Activated T-cell treated with anti-CD3 and anti-CD28 coated beads, Interleukin-2, amount 50 U/mL, for 24 hours (primary cell): ENCODE data around the gene MYOF.
A peak's percentile ranks its signal among the peaks of the same experiment; 100 is the strongest.

Experiments used
- DNase-seq: peaks from one replicate; pipeline ENCODE4 v3.0.0-alpha.2; 2020
- H3K27ac Mint-ChIP-seq: 2 replicates; pipeline ENCODE4 v1.8.0; 2020; ENCODE audit warnings: mild to moderate bottlenecking, mixed read lengths
- H3K27me3 Mint-ChIP-seq: 2 replicates; pipeline ENCODE4 v1.8.0; 2020; ENCODE audit warnings: mixed read lengths
- H3K36me3 Mint-ChIP-seq: 2 replicates; pipeline ENCODE4 v1.8.0; 2020; ENCODE audit warnings: low read depth, mixed read lengths
- H3K4me1 Mint-ChIP-seq: 2 replicates; pipeline ENCODE4 v1.8.0; 2020; ENCODE audit warnings: low read depth, mixed read lengths
- H3K4me3 Mint-ChIP-seq: 2 replicates; pipeline ENCODE4 v1.8.0; 2020; ENCODE audit warnings: mild to moderate bottlenecking, moderate library complexity, mixed read lengths
- H3K9me3 Mint-ChIP-seq: 2 replicates; pipeline ENCODE4 v1.8.0; 2020; ENCODE audit warnings: mixed read lengths

Gene MYOF

GRCh38 chr10:93494494-93494893, 12.4 kb upstream of the MYOF start:
- Mint-ChIP-seq H3K27me3 (peaks cover 9% of the 10 kb centered on the region), H3K36me3 (peaks cover 15% of the 10 kb centered on the region), H3K27ac (no peak overlapping the region), H3K4me1 (peaks cover 23% of the 10 kb centered on the region), H3K9me3 (no peaks in the 10 kb centered on the region), H3K4me3 (no peak overlapping the region)
- no peak for DNase-seq

- Mint-ChIP-seq H3K9me3 (no peaks in the 10 kb centered on the region), H3K27ac (no peak overlapping the region), H3K27me3 (peaks cover 19% of the 10 kb centered on the region), H3K4me1 (peaks cover 16% of the 10 kb centered on the region), H3K4me3 (no peak overlapping the region), H3K36me3 (peaks cover 11% of the 10 kb centered on the region)
- DNase-seq: no peak
Observed at GRCh38 chr10:93493162-93493561, 11.0 kb upstream of the MYOF start.

GRCh38 chr10:93491602-93492121, 9.5 kb upstream of the MYOF start:
- peaks cover 23% of the 10 kb centered on the region for H3K27me3 Mint-ChIP-seq
- H3K36me3 Mint-ChIP-seq: peaks cover under 1% of the 10 kb centered on the region
- no peak overlapping the region for H3K4me3 Mint-ChIP-seq
- H3K27ac Mint-ChIP-seq: no peak overlapping the region
- peaks cover 6% of the 10 kb centered on the region for H3K4me1 Mint-ChIP-seq
- no peaks in the 10 kb centered on the region for H3K9me3 Mint-ChIP-seq
- DNase-seq: no peak

- H3K9me3 Mint-ChIP-seq: no peaks in the 10 kb centered on the region
- no peak overlapping the region for H3K27ac Mint-ChIP-seq
- DNase-seq: no peak
- H3K36me3 Mint-ChIP-seq: no peaks in the 10 kb centered on the region
- H3K4me3 Mint-ChIP-seq: no peak overlapping the region
- no peaks in the 10 kb centered on the region for H3K4me1 Mint-ChIP-seq
- H3K27me3 Mint-ChIP-seq: peaks cover 30% of the 10 kb centered on the region
Observed at GRCh38 chr10:93488956-93489528, 6.9 kb upstream of the MYOF start.

GRCh38 chr10:93485690-93486089, 3.6 kb upstream of the MYOF start:
- Mint-ChIP-seq H3K27ac (no peak overlapping the region), H3K4me3 (no peak overlapping the region), H3K4me1 (peaks cover 18% of the 10 kb centered on the region), H3K9me3 (no peaks in the 10 kb centered on the region), H3K36me3 (peaks cover 17% of the 10 kb centered on the region), H3K27me3 (peaks cover 30% of the 10 kb centered on the region)
- DNase-seq: no peak

- Mint-ChIP-seq H3K36me3 (peaks cover 26% of the 10 kb centered on the region), H3K9me3 (no peaks in the 10 kb centered on the region), H3K4me1 (peaks cover 29% of the 10 kb centered on the region), H3K4me3 (peak overlapping the region; percentile 90), H3K27me3 (peaks cover 14% of the 10 kb centered on the region), H3K27ac (peak overlapping the region; percentile 96)
- DNase-seq: no peak
Observed at GRCh38 chr10:93481637-93482144, 443 bp downstream of the MYOF start.

- H3K9me3 Mint-ChIP-seq: no peaks in the 10 kb centered on the region
- DNase-seq: no peak
- H3K27me3 Mint-ChIP-seq: peaks cover 4% of the 10 kb centered on the region
- no peak overlapping the region for H3K27ac Mint-ChIP-seq
- peaks cover 30% of the 10 kb centered on the region for H3K36me3 Mint-ChIP-seq
- H3K4me1 Mint-ChIP-seq: peaks cover 31% of the 10 kb centered on the region
- H3K4me3 Mint-ChIP-seq: peak overlapping the region; percentile 90
Observed at GRCh38 chr10:93478873-93479272, 3.3 kb downstream of the MYOF start.

GRCh38 chr10:93476756-93477155, 5.4 kb downstream of the MYOF start:
- H3K36me3 Mint-ChIP-seq: peaks cover 23% of the 10 kb centered on the region
- H3K4me3 Mint-ChIP-seq: no peak overlapping the region
- H3K27ac Mint-ChIP-seq: no peak overlapping the region
- no peak for DNase-seq
- H3K27me3 Mint-ChIP-seq: no peaks in the 10 kb centered on the region
- peaks cover 22% of the 10 kb centered on the region for H3K4me1 Mint-ChIP-seq
- H3K9me3 Mint-ChIP-seq: no peaks in the 10 kb centered on the region

- no peak overlapping the region for H3K27ac Mint-ChIP-seq
- H3K4me1 Mint-ChIP-seq: peaks cover 21% of the 10 kb centered on the region
- DNase-seq: no peak
- H3K4me3 Mint-ChIP-seq: no peak overlapping the region
- peaks cover 17% of the 10 kb centered on the region for H3K36me3 Mint-ChIP-seq
- no peaks in the 10 kb centered on the region for H3K27me3 Mint-ChIP-seq
- no peaks in the 10 kb centered on the region for H3K9me3 Mint-ChIP-seq
Observed at GRCh38 chr10:93475871-93476270, 6.3 kb downstream of the MYOF start.

GRCh38 chr10:93475227-93475626, 6.9 kb downstream of the MYOF start:
- H3K4me1 Mint-ChIP-seq: peaks cover 24% of the 10 kb centered on the region
- no peak overlapping the region for H3K27ac Mint-ChIP-seq
- H3K9me3 Mint-ChIP-seq: no peaks in the 10 kb centered on the region
- no peaks in the 10 kb centered on the region for H3K27me3 Mint-ChIP-seq
- H3K4me3 Mint-ChIP-seq: no peak overlapping the region
- no peak for DNase-seq
- H3K36me3 Mint-ChIP-seq: peaks cover 16% of the 10 kb centered on the region

- Mint-ChIP-seq H3K27ac (no peak overlapping the region), H3K4me3 (no peak overlapping the region), H3K27me3 (no peaks in the 10 kb centered on the region), H3K4me1 (peaks cover 22% of the 10 kb centered on the region), H3K36me3 (peaks cover 19% of the 10 kb centered on the region), H3K9me3 (no peaks in the 10 kb centered on the region)
- no peak for DNase-seq
Observed at GRCh38 chr10:93473804-93474472, 8.2 kb downstream of the MYOF start.

GRCh38 chr10:93473161-93473560, 9.0 kb downstream of the MYOF start:
- H3K27me3 Mint-ChIP-seq: no peaks in the 10 kb centered on the region
- no peaks in the 10 kb centered on the region for H3K9me3 Mint-ChIP-seq
- no peak for DNase-seq
- no peak overlapping the region for H3K27ac Mint-ChIP-seq
- no peak overlapping the region for H3K4me3 Mint-ChIP-seq
- H3K36me3 Mint-ChIP-seq: peaks cover 25% of the 10 kb centered on the region
- peaks cover 27% of the 10 kb centered on the region for H3K4me1 Mint-ChIP-seq

- H3K27me3 Mint-ChIP-seq: no peaks in the 10 kb centered on the region
- no peak for DNase-seq
- H3K27ac Mint-ChIP-seq: peak overlapping the region; percentile 79
Observed at GRCh38 chr10:93471110-93471651, 11.0 kb downstream of the MYOF start.

GRCh38 chr10:93469454-93469853, 12.7 kb downstream of the MYOF start:
- peaks cover 24% of the 10 kb centered on the region for H3K36me3 Mint-ChIP-seq
- H3K4me3 Mint-ChIP-seq: no peak overlapping the region
- no peaks in the 10 kb centered on the region for H3K27me3 Mint-ChIP-seq
- no peaks in the 10 kb centered on the region for H3K9me3 Mint-ChIP-seq
- DNase-seq: no peak
- H3K4me1 Mint-ChIP-seq: peaks cover 29% of the 10 kb centered on the region
- H3K27ac Mint-ChIP-seq: no peak overlapping the region

More at GRCh38 chr10:93471110-93471651, 11.0 kb downstream of the MYOF start:
- H3K4me3 Mint-ChIP-seq: no peak overlapping the region
- peaks cover 27% of the 10 kb centered on the region for H3K4me1 Mint-ChIP-seq
- peaks cover 24% of the 10 kb centered on the region for H3K36me3 Mint-ChIP-seq
- H3K9me3 Mint-ChIP-seq: no peaks in the 10 kb centered on the region
